Neuronal stem cell (in vitro differentiated cells): ENCODE measurements around the gene EPHA6.

Experiments
- DNase-seq: peaks from one replicate; pipeline ENCODE4 v3.0.0-alpha.2; 2013; ENCODE audit warnings: low spot score
- H2AFZ ChIP-seq: one replicate; pipeline ENCODE4 v1.6.1; 2013; ENCODE audit warnings: mild to moderate bottlenecking, low read length, inconsistent platforms
- H2AK5ac ChIP-seq: 2 replicates; pipeline ENCODE4 v1.6.1; 2013; ENCODE audit warnings: low read depth, mild to moderate bottlenecking, inconsistent platforms, low read length, moderate library complexity, mixed read lengths
- H2BK120ac ChIP-seq: 2 replicates; pipeline ENCODE4 v1.6.1; 2013; ENCODE audit warnings: low read depth, mild to moderate bottlenecking, inconsistent platforms, low read length, moderate library complexity, mixed read lengths
- H2BK12ac ChIP-seq: one replicate; pipeline ENCODE4 v1.6.1; 2013; ENCODE audit warnings: low read length, inconsistent platforms
- H2BK15ac ChIP-seq: 2 replicates; pipeline ENCODE4 v1.6.1; 2013; ENCODE audit warnings: mild to moderate bottlenecking, low read length, inconsistent platforms, mixed read lengths
- H2BK5ac ChIP-seq: one replicate; pipeline ENCODE4 v1.6.1; 2013; ENCODE audit warnings: inconsistent platforms, mild to moderate bottlenecking, low read length, moderate library complexity
- H3K14ac ChIP-seq: one replicate; pipeline ENCODE4 v1.6.1; 2013; ENCODE audit warnings: low read length, inconsistent platforms
- H3K18ac ChIP-seq: 2 replicates; pipeline ENCODE4 v1.6.1; 2013; ENCODE audit warnings: low read length, inconsistent platforms
- H3K23ac ChIP-seq: 2 replicates; pipeline ENCODE4 v1.6.1; 2013; ENCODE audit warnings: low read depth, mild to moderate bottlenecking, mixed read lengths, low read length, inconsistent platforms; ENCODE audit not compliant: poor library complexity
- H3K27ac ChIP-seq: replicated peaks from 3 replicates; pipeline ENCODE4 v1.5.1; 2013; ENCODE audit warnings: low read length, inconsistent platforms
- H3K27me3 ChIP-seq, 3 experiments: 2 replicates each; pipeline ENCODE4 v1.6.1; 2013; ENCODE audit warnings: low read length in 3 of 3, mild to moderate bottlenecking in 2 of 3, inconsistent platforms in 1 of 3, low read depth in 1 of 3, mixed read lengths in 1 of 3, moderate library complexity in 1 of 3; ENCODE audit not compliant: control insufficient read depth in 3 of 3, insufficient read depth in 3 of 3
- H3K36me3 ChIP-seq, 2 donors: replicated peaks in 1 of 2; 2 replicates each; pipeline ENCODE4 v1.6.1; 2013; ENCODE audit warnings: low read length in 2 of 2; ENCODE audit not compliant: control insufficient read depth in 2 of 2, insufficient read depth in 2 of 2
- H3K4ac ChIP-seq: 2 replicates; pipeline ENCODE4 v1.6.1; 2013; ENCODE audit warnings: inconsistent platforms, mild to moderate bottlenecking, low read length, moderate library complexity
- H3K4me1 ChIP-seq, 2 donors: 1 replicate in 1 of 2; 2 replicates in 1 of 2; pipeline ENCODE4 v1.6.1; 2013; ENCODE audit warnings: low read length in 2 of 2, low read depth in 1 of 2; ENCODE audit not compliant: control insufficient read depth in 2 of 2, insufficient read depth in 1 of 2
- H3K4me2 ChIP-seq: one replicate; pipeline ENCODE4 v1.6.1; 2013; ENCODE audit warnings: mild to moderate bottlenecking, low read length, inconsistent platforms; ENCODE audit not compliant: insufficient read depth, poor library complexity, severe bottlenecking
- H3K4me3 ChIP-seq, 2 donors: 2 replicates each; pipeline ENCODE4 v1.5.1; 2013; ENCODE audit warnings: low read length in 2 of 2, mild to moderate bottlenecking in 2 of 2, inconsistent platforms in 1 of 2, moderate library complexity in 1 of 2
- H3K79me1 ChIP-seq: one replicate; pipeline ENCODE4 v1.6.1; 2013; ENCODE audit warnings: low read depth, mild to moderate bottlenecking, inconsistent platforms, low read length, moderate library complexity
- H3K9ac ChIP-seq: one replicate; pipeline ENCODE4 v1.6.1; 2013; ENCODE audit warnings: mild to moderate bottlenecking, low read depth, low read length, inconsistent platforms; ENCODE audit not compliant: poor library complexity
- H3K9me3 ChIP-seq, 2 donors: replicated peaks in 1 of 2; 2 replicates each; pipeline versions ENCODE3 to v1.6.1; 2013; ENCODE audit warnings: low read length in 2 of 2, mild to moderate bottlenecking in 2 of 2, inconsistent platforms in 1 of 2, low read depth in 1 of 2, mixed read lengths in 1 of 2, moderate library complexity in 1 of 2; ENCODE audit not compliant: control insufficient read depth in 2 of 2, insufficient read depth in 1 of 2
- H4K8ac ChIP-seq: one replicate; pipeline ENCODE4 v1.6.1; 2013; ENCODE audit warnings: low read depth, mild to moderate bottlenecking, inconsistent platforms, low read length, moderate library complexity
- H4K91ac ChIP-seq: one replicate; pipeline ENCODE4 v1.6.1; 2013; ENCODE audit warnings: low read length, low read depth, mild to moderate bottlenecking, inconsistent platforms; ENCODE audit not compliant: poor library complexity
- WGBS, 2 donors: extraction: QIAGEN DNeasy Blood & Tissue Kit; methylation state at CpG; one replicate each; pipeline ENCODE4 v1.1.7; 2013; ENCODE audit warnings: missing lambda C conversion rate in 2 of 2, mixed read lengths in 1 of 2; ENCODE audit not compliant: insufficient read length in 2 of 2, insufficient replicate concordance in 1 of 2; ENCODE audit errors: extremely low coverage in 2 of 2; 5-methylcytosine and 5-hydroxymethylcytosine counted together

Gene EPHA6

GRCh38 chr3:96961576-96961975 lies 147.2 kb downstream of the EPHA6 start:
- no peak overlapping the region for H3K4me3 ChIP-seq
- H3K9me3 ChIP-seq: no peaks in the 10 kb centered on the region
- H3K36me3 ChIP-seq: no peaks in the 10 kb centered on the region
- no peaks in the 10 kb centered on the region for H3K4me1 ChIP-seq
- no peak overlapping the region for H2BK15ac ChIP-seq
- no peak overlapping the region for H3K4me2 ChIP-seq
- H4K91ac ChIP-seq: no peak overlapping the region
- H2BK5ac ChIP-seq: no peak overlapping the region
- no peak overlapping the region for H4K8ac ChIP-seq
- H2BK120ac ChIP-seq: no peak overlapping the region
- H3K79me1 ChIP-seq: no peaks in the 10 kb centered on the region
- H2AK5ac ChIP-seq: no peak overlapping the region
- DNase-seq: no peak
- H3K18ac ChIP-seq: no peak overlapping the region
- H2AFZ ChIP-seq: no peak overlapping the region
- no peak overlapping the region for H3K27ac ChIP-seq
- no peak overlapping the region for H3K4ac ChIP-seq
- no peaks in the 10 kb centered on the region for H3K27me3 ChIP-seq
- no peak overlapping the region for H2BK12ac ChIP-seq
- H3K23ac ChIP-seq: no peak overlapping the region
- no peak overlapping the region for H3K14ac ChIP-seq
- no peak overlapping the region for H3K9ac ChIP-seq

GRCh38 chr3:96966181-96966929 lies 152.0 kb downstream of the EPHA6 start:
- Histone ChIP-seq H3K14ac (no peak overlapping the region), H2BK12ac (no peak overlapping the region), H3K18ac (no peak overlapping the region), H2AK5ac (no peak overlapping the region), H3K9me3 (no peaks in the 10 kb centered on the region), H3K27ac (no peak overlapping the region), H2BK120ac (no peak overlapping the region), H3K4me1 (no peaks in the 10 kb centered on the region), H2BK15ac (no peak overlapping the region), H2BK5ac (no peak overlapping the region), H3K4me3 (no peak overlapping the region), H3K79me1 (no peaks in the 10 kb centered on the region), H3K4ac (no peak overlapping the region), H3K27me3 (no peaks in the 10 kb centered on the region), H4K91ac (no peak overlapping the region), H4K8ac (no peak overlapping the region), H3K9ac (no peak overlapping the region), H3K36me3 (no peaks in the 10 kb centered on the region), H2AFZ (no peak overlapping the region), H3K23ac (no peak overlapping the region), H3K4me2 (no peak overlapping the region)
- DNase-seq: no peak
- no CpG with 5 or more reads among the region's 6 CpGs for WGBS, 2 donors

GRCh38 chr3:96970211-96970610 lies 155.8 kb downstream of the EPHA6 start:
- no peak overlapping the region for H3K9ac ChIP-seq
- no peaks in the 10 kb centered on the region for H3K36me3 ChIP-seq
- WGBS, 2 donors: no CpG with 5 or more reads among the region's 2 CpGs
- H3K14ac ChIP-seq: no peak overlapping the region
- no peak overlapping the region for H2BK5ac ChIP-seq
- no peaks in the 10 kb centered on the region for H3K9me3 ChIP-seq
- H2AK5ac ChIP-seq: no peak overlapping the region
- no peaks in the 10 kb centered on the region for H3K4me1 ChIP-seq
- no peak overlapping the region for H4K8ac ChIP-seq
- H2BK120ac ChIP-seq: no peak overlapping the region
- H3K79me1 ChIP-seq: no peaks in the 10 kb centered on the region
- no peak overlapping the region for H2BK12ac ChIP-seq
- no peak overlapping the region for H2BK15ac ChIP-seq
- peak overlapping the region; percentile 38 for H2AFZ ChIP-seq
- H3K18ac ChIP-seq: no peak overlapping the region
- H4K91ac ChIP-seq: no peak overlapping the region
- no peak overlapping the region for H3K4me3 ChIP-seq
- no peak overlapping the region for H3K4me2 ChIP-seq
- DNase-seq: no peak
- no peaks in the 10 kb centered on the region for H3K27me3 ChIP-seq
- H3K23ac ChIP-seq: no peak overlapping the region
- H3K4ac ChIP-seq: no peak overlapping the region
- H3K27ac ChIP-seq: no peak overlapping the region

GRCh38 chr3:96977671-96978070 lies 163.3 kb downstream of the EPHA6 start:
- no peak overlapping the region for H3K4ac ChIP-seq
- no peak overlapping the region for H4K8ac ChIP-seq
- H2BK12ac ChIP-seq: no peak overlapping the region
- H3K4me1 ChIP-seq: no peaks in the 10 kb centered on the region
- H3K36me3 ChIP-seq: no peaks in the 10 kb centered on the region
- H3K23ac ChIP-seq: no peak overlapping the region
- no peak overlapping the region for H2AFZ ChIP-seq
- H3K4me2 ChIP-seq: no peak overlapping the region
- no peaks in the 10 kb centered on the region for H3K79me1 ChIP-seq
- H3K14ac ChIP-seq: no peak overlapping the region
- H3K9ac ChIP-seq: no peak overlapping the region
- H3K18ac ChIP-seq: no peak overlapping the region
- DNase-seq: no peak
- H2BK120ac ChIP-seq: no peak overlapping the region
- no peak overlapping the region for H2BK5ac ChIP-seq
- H3K27ac ChIP-seq: no peak overlapping the region
- no peak overlapping the region for H2AK5ac ChIP-seq
- H3K27me3 ChIP-seq: no peaks in the 10 kb centered on the region
- no peak overlapping the region for H3K4me3 ChIP-seq
- H3K9me3 ChIP-seq: no peaks in the 10 kb centered on the region
- H2BK15ac ChIP-seq: no peak overlapping the region
- H4K91ac ChIP-seq: no peak overlapping the region
